ENCODE data around the gene PAMR1. TPM values are rescaled to one million over a fixed set of nuclear protein-coding genes. Genes with fewer than 3 reads are reported as not detected.

PAMR1 gene
- total and polyA plus RNA-seq, 2 donors (not counting 1 experiment from before 2014, with no cell fraction given): 120 to 159 TPM

DNA sequence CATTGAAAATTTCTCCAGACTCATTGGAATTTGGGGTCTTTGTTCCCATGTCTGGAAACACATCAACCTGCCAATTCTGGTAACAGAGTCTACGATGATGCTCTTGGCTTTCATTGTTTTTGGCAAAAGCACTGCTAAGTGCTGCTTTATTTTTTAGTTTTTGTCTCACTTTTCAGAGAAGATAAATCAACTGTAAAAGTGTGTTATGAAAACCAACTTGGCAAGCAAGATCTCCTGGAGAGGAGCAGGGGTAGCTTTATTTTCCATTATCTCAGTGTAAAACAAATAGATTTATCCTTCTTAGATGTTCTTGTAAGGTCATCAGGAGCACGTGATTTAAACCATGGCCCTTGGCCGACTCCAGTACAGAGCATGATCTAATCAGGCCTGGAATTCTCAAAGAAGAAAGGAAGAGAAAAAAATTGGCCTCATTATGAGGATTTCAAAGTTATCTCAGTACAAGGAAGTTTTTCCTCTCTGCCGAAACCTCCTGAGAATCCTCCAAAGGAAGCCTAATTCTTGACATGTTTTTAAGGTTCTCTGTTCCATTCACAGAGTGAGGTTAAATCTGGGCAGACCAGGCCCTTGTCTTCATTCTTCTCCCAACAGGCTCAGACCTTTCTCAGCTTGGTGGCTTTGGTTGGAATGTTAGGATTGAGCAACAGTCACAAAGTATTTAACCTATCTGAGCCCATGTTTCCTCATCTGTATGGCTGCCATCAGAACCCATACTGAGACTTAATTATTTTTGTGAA lies 16.4 kb upstream of the PAMR1 start:
- peak overlapping the region; percentile 83 for H3K27ac ChIP-seq (ENCODE audit: insufficient read depth, low read length)
- H3K36me3 ChIP-seq (ENCODE audit: control insufficient read depth, insufficient read depth, low read length): no peaks in the 10 kb centered on the region
- no peaks in the 10 kb centered on the region for H3K27me3 ChIP-seq (ENCODE audit: control insufficient read depth, insufficient read depth, low read length)
- no peaks in the 10 kb centered on the region for H3K79me2 ChIP-seq (ENCODE audit: control insufficient read depth, insufficient read depth, low read length)
- no peak overlapping the region for H2AFZ ChIP-seq (ENCODE audit: low read length)
- no peaks in the 10 kb centered on the region for H4K20me1 ChIP-seq (ENCODE audit: control insufficient read depth, extremely low read depth, insufficient read depth, low read length)
- TF ChIP-seq, protein P1, sequence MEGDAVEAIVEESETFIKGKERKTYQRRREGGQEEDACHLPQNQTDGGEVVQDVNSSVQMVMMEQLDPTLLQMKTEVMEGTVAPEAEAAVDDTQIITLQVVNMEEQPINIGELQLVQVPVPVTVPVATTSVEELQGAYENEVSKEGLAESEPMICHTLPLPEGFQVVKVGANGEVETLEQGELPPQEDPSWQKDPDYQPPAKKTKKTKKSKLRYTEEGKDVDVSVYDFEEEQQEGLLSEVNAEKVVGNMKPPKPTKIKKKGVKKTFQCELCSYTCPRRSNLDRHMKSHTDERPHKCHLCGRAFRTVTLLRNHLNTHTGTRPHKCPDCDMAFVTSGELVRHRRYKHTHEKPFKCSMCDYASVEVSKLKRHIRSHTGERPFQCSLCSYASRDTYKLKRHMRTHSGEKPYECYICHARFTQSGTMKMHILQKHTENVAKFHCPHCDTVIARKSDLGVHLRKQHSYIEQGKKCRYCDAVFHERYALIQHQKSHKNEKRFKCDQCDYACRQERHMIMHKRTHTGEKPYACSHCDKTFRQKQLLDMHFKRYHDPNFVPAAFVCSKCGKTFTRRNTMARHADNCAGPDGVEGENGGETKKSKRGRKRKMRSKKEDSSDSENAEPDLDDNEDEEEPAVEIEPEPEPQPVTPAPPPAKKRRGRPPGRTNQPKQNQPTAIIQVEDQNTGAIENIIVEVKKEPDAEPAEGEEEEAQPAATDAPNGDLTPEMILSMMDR (conservative IDR thresholded peaks at IDR 0.05 in 1 of 2, IDR thresholded peaks at IDR 0.05 in 1 of 2; ENCODE audit: low read depth in 1 of 2, low read length in 2 of 2): no peak
- TF ChIP-seq EZH2 (IDR thresholded peaks at IDR 0.05; ENCODE audit: low read length, missing control alignments): no peak
- H3K4me3 ChIP-seq (replicated peaks in 1 of 4; ENCODE audit: control extremely low read depth in 1 of 4, insufficient read depth in 1 of 4, low read depth in 3 of 4, low read length in 4 of 4): no peak overlapping the region
- peak overlapping the region; percentile 33 for H3K4me2 ChIP-seq (ENCODE audit: extremely low read depth, insufficient read depth, low read length)
- H3K9ac ChIP-seq (ENCODE audit: insufficient read depth, low read length): no peak overlapping the region
- peak; percentile 85 to 97 for DNase-seq (ENCODE audit: low read depth in 2 of 2)
- peaks cover 32% of the 10 kb centered on the region for H3K4me1 ChIP-seq (ENCODE audit: control insufficient read depth, extremely low read depth, insufficient read depth, low read length)
- no peaks in the 10 kb centered on the region for H3K9me3 ChIP-seq (ENCODE audit: control insufficient read depth, insufficient read depth, low read depth, low read length)

DNA sequence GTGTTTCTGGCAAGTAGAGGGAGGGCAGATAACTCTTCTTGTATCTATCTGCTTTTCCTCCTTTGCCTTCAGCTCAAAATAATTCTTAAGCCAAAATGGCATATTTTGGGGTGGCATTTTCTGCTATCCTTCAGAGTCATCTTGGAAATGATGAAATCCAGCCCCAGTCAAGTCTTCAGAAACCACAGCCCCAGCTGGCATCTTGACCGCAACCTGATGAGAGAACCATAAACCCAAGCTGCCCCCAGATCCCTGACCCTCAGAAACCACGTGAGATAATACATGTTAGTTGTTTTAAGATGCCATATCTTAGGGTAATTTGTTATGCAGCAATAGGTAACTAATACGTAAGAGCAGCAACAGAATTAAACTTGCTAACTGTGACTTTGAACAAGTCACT lies 15.1 kb upstream of the PAMR1 start:
- Histone ChIP-seq H3K4me1 (ENCODE audit: control insufficient read depth, extremely low read depth, insufficient read depth, low read length) (peaks cover 30% of the 10 kb centered on the region), H4K20me1 (ENCODE audit: control insufficient read depth, extremely low read depth, insufficient read depth, low read length) (no peaks in the 10 kb centered on the region), H3K9ac (ENCODE audit: insufficient read depth, low read length) (peak overlapping the region; percentile 4), H3K27ac (ENCODE audit: insufficient read depth, low read length) (peak overlapping the region; percentile 65), H3K4me3 (replicated peaks in 1 of 4; ENCODE audit: control extremely low read depth in 1 of 4, insufficient read depth in 1 of 4, low read depth in 3 of 4, low read length in 4 of 4) (no peak overlapping the region), H3K4me2 (ENCODE audit: extremely low read depth, insufficient read depth, low read length) (no peak overlapping the region), H3K27me3 (ENCODE audit: control insufficient read depth, insufficient read depth, low read length) (no peaks in the 10 kb centered on the region), H3K36me3 (ENCODE audit: control insufficient read depth, insufficient read depth, low read length) (no peaks in the 10 kb centered on the region), H3K79me2 (ENCODE audit: control insufficient read depth, insufficient read depth, low read length) (no peaks in the 10 kb centered on the region), H2AFZ (ENCODE audit: low read length) (no peak overlapping the region), H3K9me3 (ENCODE audit: control insufficient read depth, insufficient read depth, low read depth, low read length) (no peaks in the 10 kb centered on the region)
- DNase-seq (ENCODE audit: low read depth in 2 of 2): peak; percentile 51 to 66
- TF ChIP-seq, protein P1 (conservative IDR thresholded peaks at IDR 0.05 in 1 of 2, IDR thresholded peaks at IDR 0.05 in 1 of 2; ENCODE audit: low read depth in 1 of 2, low read length in 2 of 2): no peak
- no peak for TF ChIP-seq EZH2 (IDR thresholded peaks at IDR 0.05; ENCODE audit: low read length, missing control alignments)

DNA sequence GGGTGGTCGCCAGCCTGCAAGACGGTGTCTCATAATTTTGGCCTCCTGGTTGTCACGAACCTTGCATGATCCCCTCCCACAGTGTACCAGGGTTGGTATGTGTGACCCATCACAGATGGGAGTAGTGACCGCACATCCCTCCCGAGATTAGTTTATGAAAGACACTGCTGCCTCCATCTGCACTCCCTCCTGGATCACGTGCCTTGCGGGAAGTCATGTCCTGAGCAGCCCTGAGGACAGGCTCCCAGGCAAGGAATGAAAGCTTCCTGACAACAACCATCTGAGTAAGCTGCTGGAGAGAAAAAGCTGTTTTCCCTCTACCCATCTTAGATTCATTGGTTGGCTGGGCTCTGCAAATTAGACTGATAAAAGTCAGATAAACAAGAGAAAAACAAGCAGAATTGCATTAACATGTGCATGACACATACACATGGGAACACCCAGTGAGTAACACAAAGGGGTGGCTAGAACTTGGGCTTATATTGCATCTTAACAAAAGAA lies 14.4 kb upstream of the PAMR1 start:
- Histone ChIP-seq H3K4me1 (ENCODE audit: control insufficient read depth, extremely low read depth, insufficient read depth, low read length) (peaks cover 30% of the 10 kb centered on the region), H3K9me3 (ENCODE audit: control insufficient read depth, insufficient read depth, low read depth, low read length) (no peaks in the 10 kb centered on the region), H3K36me3 (ENCODE audit: control insufficient read depth, insufficient read depth, low read length) (no peaks in the 10 kb centered on the region), H3K4me3 (replicated peaks in 1 of 4; ENCODE audit: control extremely low read depth in 1 of 4, insufficient read depth in 1 of 4, low read depth in 3 of 4, low read length in 4 of 4) (no peak overlapping the region), H3K79me2 (ENCODE audit: control insufficient read depth, insufficient read depth, low read length) (no peaks in the 10 kb centered on the region), H3K27me3 (ENCODE audit: control insufficient read depth, insufficient read depth, low read length) (no peaks in the 10 kb centered on the region), H2AFZ (ENCODE audit: low read length) (no peak overlapping the region), H3K27ac (ENCODE audit: insufficient read depth, low read length) (peak overlapping the region; percentile 65), H4K20me1 (ENCODE audit: control insufficient read depth, extremely low read depth, insufficient read depth, low read length) (no peaks in the 10 kb centered on the region), H3K4me2 (ENCODE audit: extremely low read depth, insufficient read depth, low read length) (peak overlapping the region; percentile 21), H3K9ac (ENCODE audit: insufficient read depth, low read length) (no peak overlapping the region)
- no peak for TF ChIP-seq EZH2 (IDR thresholded peaks at IDR 0.05; ENCODE audit: low read length, missing control alignments)
- TF ChIP-seq, protein P1 (conservative IDR thresholded peaks at IDR 0.05 in 1 of 2, IDR thresholded peaks at IDR 0.05 in 1 of 2; ENCODE audit: low read depth in 1 of 2, low read length in 2 of 2): no peak
- DNase-seq (ENCODE audit: low read depth in 2 of 2): peak; percentile 70 to 90

All from fibroblast of lung (primary cell).